HEK293 (cell line): ENCODE results near the gene CHN1.

Experiments used
- CTCF ChIA-PET: fragments of 350-600 bp; formaldehyde crosslinking; extraction: SDS; loops from one replicate; lab custom pipeline; 2021; ENCODE audit warnings: antibody characterized with exemption; lab: Yijun Ruan, JAX
- POLR2A ChIA-PET: fragments of 300-600 bp; formaldehyde crosslinking; extraction: SDS; loops from one replicate; lab custom pipeline; 2020; ENCODE audit warnings: antibody characterized with exemption, inconsistent platforms; lab: Yijun Ruan, JAX
- H3K27ac ChIP-seq: fragments of 200-500 bp; sonication (Bioruptor generic); 2 replicates; pipeline ENCODE4 v1.5.1; 2014; ENCODE audit warnings: low read depth, low read length, control low read depth, inconsistent platforms; ENCODE audit errors: extremely low read depth
- H3K36me3 ChIP-seq, 2 experiments: fragments of 200-500 bp in 1 of 2; sonication (Bioruptor generic) in 1 of 2; 1 replicate in 1 of 2; 2 replicates in 1 of 2; pipeline ENCODE4 v1.5.1; 2014 to 2017; ENCODE audit warnings: inconsistent platforms in 2 of 2, low read length in 2 of 2; ENCODE audit not compliant: control insufficient read depth in 2 of 2, insufficient read depth in 1 of 2
- H3K4me1 ChIP-seq: fragments of 200-500 bp; sonication (Bioruptor generic); 2 replicates; pipeline ENCODE4 v1.5.1; 2014; ENCODE audit warnings: mild to moderate bottlenecking, low read length, inconsistent platforms; ENCODE audit not compliant: control insufficient read depth, insufficient read depth
- H3K4me3 ChIP-seq: 2 replicates; pipeline ENCODE4 v1.5.1; 2011; ENCODE audit warnings: low read depth, mild to moderate bottlenecking, control low read depth, low read length, moderate library complexity
- H3K9me3 ChIP-seq: fragments of 200-500 bp; sonication (Bioruptor generic); 2 replicates; pipeline ENCODE4 v1.5.1; 2014; ENCODE audit warnings: low read depth, low read length, inconsistent platforms; ENCODE audit not compliant: control insufficient read depth, insufficient read depth
- IKZF3 ChIP-seq: fragments of 450-650 bp; IDR thresholded peaks from 2 replicates; pipeline ENCODE4 v1.5.0; 2018; ENCODE audit warnings: missing biosample characterization, mild to moderate bottlenecking, missing genetic modification characterization, moderate library complexity
- KLF10 ChIP-seq: fragments of 450-650 bp; IDR thresholded peaks from 2 replicates; pipeline ENCODE4 v1.5.1; 2018; ENCODE audit warnings: missing biosample characterization, mild to moderate bottlenecking, missing genetic modification characterization
- KLF8 ChIP-seq: fragments of 450-650 bp; formaldehyde crosslinking; IDR thresholded peaks from 2 replicates; pipeline ENCODE4 v1.5.1; 2016; ENCODE audit warnings: missing biosample characterization, missing genetic modification characterization
- KLF9 ChIP-seq: fragments of 450-650 bp; formaldehyde crosslinking; IDR thresholded peaks from 2 replicates; pipeline ENCODE4 v1.5.1; 2016; ENCODE audit warnings: missing biosample characterization, missing genetic modification characterization, low read depth
- MZF1 ChIP-seq: fragments of 450-650 bp; formaldehyde crosslinking; IDR thresholded peaks from 2 replicates; pipeline ENCODE4 v1.5.1; 2017; ENCODE audit warnings: missing biosample characterization, missing genetic modification characterization, borderline replicate concordance
- RBAK ChIP-seq: fragments of 450-650 bp; formaldehyde crosslinking; IDR thresholded peaks from 2 replicates; pipeline ENCODE4 v1.5.1; 2016; ENCODE audit warnings: missing biosample characterization, missing genetic modification characterization
- SP7 ChIP-seq: fragments of 450-650 bp; formaldehyde crosslinking; IDR thresholded peaks from 2 replicates; pipeline ENCODE4 v1.5.1; 2016; ENCODE audit warnings: missing biosample characterization, missing genetic modification characterization
- ZBTB48 ChIP-seq: fragments of 450-650 bp; formaldehyde crosslinking; IDR thresholded peaks from 2 replicates; pipeline ENCODE4 v1.5.1; 2016; ENCODE audit warnings: missing biosample characterization, missing genetic modification characterization
- ZEB2 ChIP-seq: fragments of 450-650 bp; formaldehyde crosslinking; IDR thresholded peaks from 2 replicates; pipeline ENCODE4 v1.5.1; 2016; ENCODE audit warnings: missing biosample characterization, missing genetic modification characterization
- ZNF16 ChIP-seq: fragments of 450-650 bp; formaldehyde crosslinking; IDR thresholded peaks from 2 replicates; pipeline ENCODE4 v1.5.1; 2016; ENCODE audit warnings: low read depth, missing biosample characterization, missing genetic modification characterization
- ZNF175 ChIP-seq: fragments of 450-650 bp; formaldehyde crosslinking; IDR thresholded peaks from 2 replicates; pipeline ENCODE4 v1.5.1; 2016; ENCODE audit warnings: missing biosample characterization, missing genetic modification characterization
- ZNF335 ChIP-seq: fragments of 450-650 bp; formaldehyde crosslinking; conservative IDR thresholded peaks from 2 replicates; pipeline ENCODE4 v1.5.1; 2016; ENCODE audit warnings: missing biosample characterization, missing genetic modification characterization
- ZNF341 ChIP-seq: fragments of 450-650 bp; formaldehyde crosslinking; IDR thresholded peaks from 2 replicates; pipeline ENCODE4; 2016; ENCODE audit warnings: low read depth, missing biosample characterization, missing genetic modification characterization
- ZNF37A ChIP-seq: fragments of 450-650 bp; IDR thresholded peaks from 2 replicates; pipeline ENCODE4 v1.5.1; 2018; ENCODE audit warnings: missing biosample characterization, missing genetic modification characterization
- ZNF510 ChIP-seq: fragments of 450-650 bp; formaldehyde crosslinking; IDR thresholded peaks from 2 replicates; pipeline ENCODE4 v1.5.1; 2018; ENCODE audit warnings: mild to moderate bottlenecking, missing genetic modification characterization, missing biosample characterization; ENCODE audit not compliant: insufficient replicate concordance
- ZNF561 ChIP-seq: fragments of 450-650 bp; IDR thresholded peaks from 2 replicates; pipeline ENCODE4 v1.5.1; 2018; ENCODE audit warnings: missing biosample characterization, missing genetic modification characterization, borderline replicate concordance
- ZNF768 ChIP-seq: fragments of 450-650 bp; formaldehyde crosslinking; IDR thresholded peaks from 2 replicates; pipeline ENCODE4 v1.5.1; 2018; ENCODE audit warnings: missing biosample characterization, mild to moderate bottlenecking, missing genetic modification characterization
- ZNF837 ChIP-seq: fragments of 450-650 bp; formaldehyde crosslinking; IDR thresholded peaks from 2 replicates; pipeline ENCODE4 v1.5.1; 2016; ENCODE audit warnings: missing biosample characterization, missing genetic modification characterization
- ZNF843 ChIP-seq: fragments of 450-650 bp; formaldehyde crosslinking; IDR thresholded peaks from 2 replicates; pipeline ENCODE4 v1.5.1; 2016; ENCODE audit warnings: missing biosample characterization, missing genetic modification characterization
- TF ChIP-seq, protein P1 (sequence below): fragments of 450-650 bp; formaldehyde crosslinking; IDR thresholded peaks from 2 replicates; pipeline ENCODE4 v1.5.1; 2016; ENCODE audit warnings: missing biosample characterization, missing genetic modification characterization
- TF ChIP-seq, protein P2 (sequence below): fragments of 450-650 bp; formaldehyde crosslinking; IDR thresholded peaks from 2 replicates; pipeline ENCODE4 v1.5.1; 2017; ENCODE audit warnings: missing biosample characterization, missing genetic modification characterization
- TF ChIP-seq, protein P3 (sequence below): sonication (generic); formaldehyde crosslinking; IDR thresholded peaks from 2 replicates; pipeline ENCODE4 v1.8.1; 2022; ENCODE audit warnings: mild to moderate bottlenecking, moderate library complexity, missing genetic modification reagents
- TF ChIP-seq, protein P4 (sequence below): fragments of 450-650 bp; formaldehyde crosslinking; IDR thresholded peaks from 2 replicates; pipeline ENCODE4 v1.5.1; 2016; ENCODE audit warnings: missing biosample characterization, missing genetic modification characterization
- TF ChIP-seq, protein P5 (sequence below): fragments of 450-650 bp; formaldehyde crosslinking; IDR thresholded peaks from 2 replicates; pipeline ENCODE4 v1.5.1; 2016; ENCODE audit warnings: missing biosample characterization, missing genetic modification characterization

The CHN1 gene

DNA sequence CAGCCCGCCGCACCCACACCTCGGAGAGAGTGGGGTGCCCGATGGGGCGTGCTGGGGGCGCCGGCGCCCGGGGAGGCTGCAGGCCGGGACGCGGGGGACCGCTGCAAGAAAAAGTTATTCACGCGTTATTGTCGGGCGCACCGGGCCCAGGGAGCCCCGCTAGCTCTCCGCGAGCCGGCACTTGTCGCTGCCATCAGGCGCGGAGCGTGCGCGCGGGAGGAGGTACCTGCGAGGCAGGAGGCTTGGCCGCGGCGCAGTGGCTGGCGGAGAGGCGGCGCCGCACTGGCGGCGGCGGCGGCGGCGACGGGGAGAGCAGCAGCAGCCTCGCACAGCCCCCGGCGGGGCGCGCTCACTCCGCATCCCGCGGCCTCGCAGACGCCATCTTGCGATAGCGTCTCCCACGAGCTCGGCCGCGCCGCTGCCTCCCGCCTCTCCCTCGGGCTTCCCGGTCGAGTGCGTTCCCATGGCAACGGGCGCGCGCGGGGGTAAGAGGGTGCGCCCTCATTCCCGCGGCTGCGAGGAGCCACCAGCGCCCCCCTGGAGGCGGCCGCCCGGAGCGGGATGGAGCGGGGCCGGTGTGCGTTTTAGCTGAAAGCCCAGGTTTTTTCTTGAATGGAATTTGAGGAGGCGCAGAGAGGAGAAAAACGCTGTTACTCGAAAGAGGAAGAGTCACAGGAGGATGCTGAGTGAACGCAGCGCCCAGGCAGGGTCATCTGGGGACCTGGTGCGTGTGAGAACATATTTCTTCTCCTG lies at the start of gene CHN1 (continued):
- no peak for TF ChIP-seq RBAK (tag by site-specific recombination)
- no peak for TF ChIP-seq ZNF843 (tag by site-specific recombination)
- peak; percentile 44 for TF ChIP-seq KLF10 (tag by site-specific recombination)
- peak; percentile 57; the same call in 1 of the 2 replicates for TF ChIP-seq ZBTB48
- TF ChIP-seq ZNF37A (tag by site-specific recombination), result no peak
- TF ChIP-seq, protein P1, sequence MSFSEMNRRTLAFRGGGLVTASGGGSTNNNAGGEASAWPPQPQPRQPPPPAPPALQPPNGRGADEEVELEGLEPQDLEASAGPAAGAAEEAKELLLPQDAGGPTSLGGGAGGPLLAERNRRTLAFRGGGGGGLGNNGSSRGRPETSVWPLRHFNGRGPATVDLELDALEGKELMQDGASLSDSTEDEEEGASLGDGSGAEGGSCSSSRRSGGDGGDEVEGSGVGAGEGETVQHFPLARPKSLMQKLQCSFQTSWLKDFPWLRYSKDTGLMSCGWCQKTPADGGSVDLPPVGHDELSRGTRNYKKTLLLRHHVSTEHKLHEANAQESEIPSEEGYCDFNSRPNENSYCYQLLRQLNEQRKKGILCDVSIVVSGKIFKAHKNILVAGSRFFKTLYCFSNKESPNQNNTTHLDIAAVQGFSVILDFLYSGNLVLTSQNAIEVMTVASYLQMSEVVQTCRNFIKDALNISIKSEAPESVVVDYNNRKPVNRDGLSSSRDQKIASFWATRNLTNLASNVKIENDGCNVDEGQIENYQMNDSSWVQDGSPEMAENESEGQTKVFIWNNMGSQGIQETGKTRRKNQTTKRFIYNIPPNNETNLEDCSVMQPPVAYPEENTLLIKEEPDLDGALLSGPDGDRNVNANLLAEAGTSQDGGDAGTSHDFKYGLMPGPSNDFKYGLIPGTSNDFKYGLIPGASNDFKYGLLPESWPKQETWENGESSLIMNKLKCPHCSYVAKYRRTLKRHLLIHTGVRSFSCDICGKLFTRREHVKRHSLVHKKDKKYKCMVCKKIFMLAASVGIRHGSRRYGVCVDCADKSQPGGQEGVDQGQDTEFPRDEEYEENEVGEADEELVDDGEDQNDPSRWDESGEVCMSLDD (tag by site-specific recombination), result peak; percentile 30; the same call in 1 of the 2 replicates
- peak; percentile 88 for TF ChIP-seq ZNF341 (tag by site-specific recombination)
- TF ChIP-seq IKZF3 (tag by site-specific recombination), result peak; percentile 83
- TF ChIP-seq KLF9 (tag by site-specific recombination), result peak; percentile 3; the same call in 1 of the 2 replicates
- no peak for TF ChIP-seq ZNF837 (tag by site-specific recombination)
- TF ChIP-seq, protein P2, sequence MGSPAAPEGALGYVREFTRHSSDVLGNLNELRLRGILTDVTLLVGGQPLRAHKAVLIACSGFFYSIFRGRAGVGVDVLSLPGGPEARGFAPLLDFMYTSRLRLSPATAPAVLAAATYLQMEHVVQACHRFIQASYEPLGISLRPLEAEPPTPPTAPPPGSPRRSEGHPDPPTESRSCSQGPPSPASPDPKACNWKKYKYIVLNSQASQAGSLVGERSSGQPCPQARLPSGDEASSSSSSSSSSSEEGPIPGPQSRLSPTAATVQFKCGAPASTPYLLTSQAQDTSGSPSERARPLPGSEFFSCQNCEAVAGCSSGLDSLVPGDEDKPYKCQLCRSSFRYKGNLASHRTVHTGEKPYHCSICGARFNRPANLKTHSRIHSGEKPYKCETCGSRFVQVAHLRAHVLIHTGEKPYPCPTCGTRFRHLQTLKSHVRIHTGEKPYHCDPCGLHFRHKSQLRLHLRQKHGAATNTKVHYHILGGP, result 0 out of 2 replicates have a peak, but pooled peaks have one; percentile 7
- TF ChIP-seq ZNF561 (tag by site-specific recombination), result peak; percentile 89
- TF ChIP-seq, protein P3, sequence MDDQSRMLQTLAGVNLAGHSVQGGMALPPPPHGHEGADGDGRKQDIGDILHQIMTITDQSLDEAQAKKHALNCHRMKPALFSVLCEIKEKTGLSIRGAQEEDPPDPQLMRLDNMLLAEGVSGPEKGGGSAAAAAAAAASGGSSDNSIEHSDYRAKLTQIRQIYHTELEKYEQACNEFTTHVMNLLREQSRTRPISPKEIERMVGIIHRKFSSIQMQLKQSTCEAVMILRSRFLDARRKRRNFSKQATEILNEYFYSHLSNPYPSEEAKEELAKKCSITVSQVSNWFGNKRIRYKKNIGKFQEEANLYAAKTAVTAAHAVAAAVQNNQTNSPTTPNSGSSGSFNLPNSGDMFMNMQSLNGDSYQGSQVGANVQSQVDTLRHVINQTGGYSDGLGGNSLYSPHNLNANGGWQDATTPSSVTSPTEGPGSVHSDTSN, result no peak
- peak; percentile 55 for TF ChIP-seq ZEB2
- 0 out of 2 replicates have a peak, but pooled peaks have one; percentile 31 for TF ChIP-seq SP7 (tag by site-specific recombination)
- TF ChIP-seq, protein P4, sequence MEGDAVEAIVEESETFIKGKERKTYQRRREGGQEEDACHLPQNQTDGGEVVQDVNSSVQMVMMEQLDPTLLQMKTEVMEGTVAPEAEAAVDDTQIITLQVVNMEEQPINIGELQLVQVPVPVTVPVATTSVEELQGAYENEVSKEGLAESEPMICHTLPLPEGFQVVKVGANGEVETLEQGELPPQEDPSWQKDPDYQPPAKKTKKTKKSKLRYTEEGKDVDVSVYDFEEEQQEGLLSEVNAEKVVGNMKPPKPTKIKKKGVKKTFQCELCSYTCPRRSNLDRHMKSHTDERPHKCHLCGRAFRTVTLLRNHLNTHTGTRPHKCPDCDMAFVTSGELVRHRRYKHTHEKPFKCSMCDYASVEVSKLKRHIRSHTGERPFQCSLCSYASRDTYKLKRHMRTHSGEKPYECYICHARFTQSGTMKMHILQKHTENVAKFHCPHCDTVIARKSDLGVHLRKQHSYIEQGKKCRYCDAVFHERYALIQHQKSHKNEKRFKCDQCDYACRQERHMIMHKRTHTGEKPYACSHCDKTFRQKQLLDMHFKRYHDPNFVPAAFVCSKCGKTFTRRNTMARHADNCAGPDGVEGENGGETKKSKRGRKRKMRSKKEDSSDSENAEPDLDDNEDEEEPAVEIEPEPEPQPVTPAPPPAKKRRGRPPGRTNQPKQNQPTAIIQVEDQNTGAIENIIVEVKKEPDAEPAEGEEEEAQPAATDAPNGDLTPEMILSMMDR, result peak; percentile 95

DNA sequence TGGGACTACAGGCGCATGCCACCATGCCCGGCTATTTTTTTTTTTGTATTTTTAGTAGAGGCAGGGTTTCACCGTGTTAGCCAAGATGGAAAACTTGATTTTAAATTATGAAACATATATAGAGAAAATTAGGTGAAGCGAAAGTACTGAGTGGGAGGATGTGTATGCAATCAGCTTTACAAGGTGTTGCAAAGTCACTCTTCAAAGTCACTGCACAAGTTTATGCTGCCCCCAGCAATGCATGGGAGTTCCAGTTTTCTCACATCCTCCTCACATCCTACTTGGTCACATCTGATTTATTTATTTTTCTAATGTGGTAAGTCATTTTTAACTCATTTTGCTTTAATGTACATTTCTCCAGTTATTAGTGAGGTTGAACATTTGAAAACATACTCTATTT lies 49.2 kb upstream of the CHN1 start:
- CTCF ChIA-PET, result no interaction called here
- TF ChIP-seq ZNF510 (tag by site-specific recombination) (no peak), ZNF175 (tag by site-specific recombination) (no peak), ZNF768 (tag by site-specific recombination) (no peak), MZF1 (no peak), ZNF335 (no peak), ZNF16 (tag by site-specific recombination) (no peak), KLF8 (tag by site-specific recombination) (no peak)
- TF ChIP-seq, protein P4, result no peak
- TF ChIP-seq, protein P5, sequence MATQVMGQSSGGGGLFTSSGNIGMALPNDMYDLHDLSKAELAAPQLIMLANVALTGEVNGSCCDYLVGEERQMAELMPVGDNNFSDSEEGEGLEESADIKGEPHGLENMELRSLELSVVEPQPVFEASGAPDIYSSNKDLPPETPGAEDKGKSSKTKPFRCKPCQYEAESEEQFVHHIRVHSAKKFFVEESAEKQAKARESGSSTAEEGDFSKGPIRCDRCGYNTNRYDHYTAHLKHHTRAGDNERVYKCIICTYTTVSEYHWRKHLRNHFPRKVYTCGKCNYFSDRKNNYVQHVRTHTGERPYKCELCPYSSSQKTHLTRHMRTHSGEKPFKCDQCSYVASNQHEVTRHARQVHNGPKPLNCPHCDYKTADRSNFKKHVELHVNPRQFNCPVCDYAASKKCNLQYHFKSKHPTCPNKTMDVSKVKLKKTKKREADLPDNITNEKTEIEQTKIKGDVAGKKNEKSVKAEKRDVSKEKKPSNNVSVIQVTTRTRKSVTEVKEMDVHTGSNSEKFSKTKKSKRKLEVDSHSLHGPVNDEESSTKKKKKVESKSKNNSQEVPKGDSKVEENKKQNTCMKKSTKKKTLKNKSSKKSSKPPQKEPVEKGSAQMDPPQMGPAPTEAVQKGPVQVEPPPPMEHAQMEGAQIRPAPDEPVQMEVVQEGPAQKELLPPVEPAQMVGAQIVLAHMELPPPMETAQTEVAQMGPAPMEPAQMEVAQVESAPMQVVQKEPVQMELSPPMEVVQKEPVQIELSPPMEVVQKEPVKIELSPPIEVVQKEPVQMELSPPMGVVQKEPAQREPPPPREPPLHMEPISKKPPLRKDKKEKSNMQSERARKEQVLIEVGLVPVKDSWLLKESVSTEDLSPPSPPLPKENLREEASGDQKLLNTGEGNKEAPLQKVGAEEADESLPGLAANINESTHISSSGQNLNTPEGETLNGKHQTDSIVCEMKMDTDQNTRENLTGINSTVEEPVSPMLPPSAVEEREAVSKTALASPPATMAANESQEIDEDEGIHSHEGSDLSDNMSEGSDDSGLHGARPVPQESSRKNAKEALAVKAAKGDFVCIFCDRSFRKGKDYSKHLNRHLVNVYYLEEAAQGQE (tag by site-specific recombination), result no peak

More for the DNA sequence above, 49.2 kb upstream of the CHN1 start:
- Histone ChIP-seq H3K4me3 (no peak overlapping the region), H3K4me1 (no peaks in the 10 kb centered on the region), H3K27ac (no peak overlapping the region), H3K9me3 (no peaks in the 10 kb centered on the region), H3K36me3 (peaks cover 0 to 5% of the 10 kb centered on the region in 2 experiments; a peak in 1 of 3 replicates)
- POLR2A ChIA-PET, result no interaction called here
